AG04449 (cell line): Measurements from ENCODE around the gene PSMB8.
"Not testable (repeated sequence)": the region's sequence is repeated elsewhere in the genome, so short reads cannot be mapped to it uniquely, and the experiment has no call there.

Experiments
- CTCF ChIA-PET: fragments of 350-600 bp; formaldehyde crosslinking; extraction: SDS; loops from one replicate; lab custom pipeline; 2021; ENCODE audit warnings: antibody characterized with exemption; lab: Yijun Ruan, JAX
- POLR2A ChIA-PET: fragments of 400-600, 350-600 bp; formaldehyde crosslinking; extraction: SDS; loops from one replicate; lab custom pipeline; 2020; ENCODE audit warnings: antibody characterized with exemption, inconsistent platforms; lab: Yijun Ruan, JAX
- DNase-seq: peaks from one replicate; pipeline ENCODE4 v3.0.0-alpha.2; 2010; ENCODE audit warnings: low read depth, low spot score
- H3K4me3 ChIP-seq: 2 replicates; pipeline ENCODE4 v1.5.1; 2011; ENCODE audit warnings: low read depth, mild to moderate bottlenecking, control low read depth, low read length
- TF ChIP-seq, protein P1 (sequence below): IDR thresholded peaks from one replicate; pipeline ENCODE4 v1.5.1; 2011; ENCODE audit warnings: mild to moderate bottlenecking, moderate library complexity, low read length, control low read depth, inconsistent platforms; ENCODE audit not compliant: insufficient read depth; ENCODE audit errors: missing control alignments

Gene PSMB8

DNA sequence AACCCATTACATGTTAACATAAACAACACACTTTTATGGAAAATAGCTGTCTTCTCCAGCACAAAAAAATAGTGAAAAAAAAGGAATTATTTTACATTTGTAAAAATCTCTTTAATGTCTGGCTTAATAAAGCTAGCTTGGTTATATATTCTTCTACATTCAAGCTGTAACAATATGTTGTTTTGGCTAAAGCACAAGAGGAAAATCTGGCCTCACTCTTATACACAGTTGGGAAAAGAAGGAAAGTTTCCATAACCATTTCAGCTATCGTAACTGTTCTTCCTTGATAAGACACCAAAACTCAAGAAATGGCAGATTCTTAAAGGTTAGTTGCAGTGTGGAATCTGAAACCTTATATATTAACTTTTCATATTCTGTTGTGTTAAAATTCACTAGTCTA, 34.7 kb downstream of the PSMB8 start:
- CTCF ChIA-PET = interaction anchor here (1.5 to 3.4 kb wide), 4 partner anchors 12 to 59 kb away, joined by 6 to 16 read pairs (median 8); partner anchors contain the start of gene TAP2
- DNase-seq = no peak
- TF ChIP-seq, protein P1, sequence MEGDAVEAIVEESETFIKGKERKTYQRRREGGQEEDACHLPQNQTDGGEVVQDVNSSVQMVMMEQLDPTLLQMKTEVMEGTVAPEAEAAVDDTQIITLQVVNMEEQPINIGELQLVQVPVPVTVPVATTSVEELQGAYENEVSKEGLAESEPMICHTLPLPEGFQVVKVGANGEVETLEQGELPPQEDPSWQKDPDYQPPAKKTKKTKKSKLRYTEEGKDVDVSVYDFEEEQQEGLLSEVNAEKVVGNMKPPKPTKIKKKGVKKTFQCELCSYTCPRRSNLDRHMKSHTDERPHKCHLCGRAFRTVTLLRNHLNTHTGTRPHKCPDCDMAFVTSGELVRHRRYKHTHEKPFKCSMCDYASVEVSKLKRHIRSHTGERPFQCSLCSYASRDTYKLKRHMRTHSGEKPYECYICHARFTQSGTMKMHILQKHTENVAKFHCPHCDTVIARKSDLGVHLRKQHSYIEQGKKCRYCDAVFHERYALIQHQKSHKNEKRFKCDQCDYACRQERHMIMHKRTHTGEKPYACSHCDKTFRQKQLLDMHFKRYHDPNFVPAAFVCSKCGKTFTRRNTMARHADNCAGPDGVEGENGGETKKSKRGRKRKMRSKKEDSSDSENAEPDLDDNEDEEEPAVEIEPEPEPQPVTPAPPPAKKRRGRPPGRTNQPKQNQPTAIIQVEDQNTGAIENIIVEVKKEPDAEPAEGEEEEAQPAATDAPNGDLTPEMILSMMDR = no peak
- H3K4me3 ChIP-seq = no peak overlapping the region
- POLR2A ChIA-PET = no interaction called here

DNA sequence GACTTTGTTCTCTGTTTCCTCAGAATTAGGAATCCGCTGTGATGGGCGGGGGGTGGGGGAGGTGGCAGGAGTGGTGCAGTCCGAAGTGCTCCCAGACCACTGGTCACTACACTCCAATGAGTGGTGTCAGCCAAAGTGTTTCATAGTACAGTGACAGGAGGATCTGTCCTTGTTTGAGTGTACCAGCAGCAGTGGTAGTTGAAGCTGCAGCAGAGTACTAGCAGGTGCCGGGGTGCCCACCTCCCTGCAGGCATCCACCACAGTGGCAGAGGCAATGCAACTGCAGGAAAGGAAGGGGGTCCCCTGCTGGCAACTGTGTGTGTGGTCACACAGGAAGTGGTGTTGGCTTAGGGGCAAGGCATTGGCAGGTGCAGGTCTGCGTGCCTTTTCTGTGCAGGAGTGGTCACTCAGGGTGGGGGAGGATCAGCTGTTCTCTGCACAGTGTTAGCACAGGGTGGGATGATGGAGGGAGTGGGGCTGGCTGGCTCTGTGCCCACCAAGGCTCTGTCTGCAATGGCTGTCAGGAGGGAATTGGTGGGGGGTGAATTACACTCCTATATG, 36.7 kb downstream of the PSMB8 start:
- POLR2A ChIA-PET = no interaction called here
- TF ChIP-seq, protein P1 = no peak
- no peak overlapping the region for H3K4me3 ChIP-seq
- CTCF ChIA-PET = interaction anchor here (1.0 to 3.4 kb wide), 3 partner anchors 10 to 394 kb away, joined by 3 to 16 read pairs (median 11); no protein-coding TSS in a partner anchor
- DNase-seq = no peak

DNA sequence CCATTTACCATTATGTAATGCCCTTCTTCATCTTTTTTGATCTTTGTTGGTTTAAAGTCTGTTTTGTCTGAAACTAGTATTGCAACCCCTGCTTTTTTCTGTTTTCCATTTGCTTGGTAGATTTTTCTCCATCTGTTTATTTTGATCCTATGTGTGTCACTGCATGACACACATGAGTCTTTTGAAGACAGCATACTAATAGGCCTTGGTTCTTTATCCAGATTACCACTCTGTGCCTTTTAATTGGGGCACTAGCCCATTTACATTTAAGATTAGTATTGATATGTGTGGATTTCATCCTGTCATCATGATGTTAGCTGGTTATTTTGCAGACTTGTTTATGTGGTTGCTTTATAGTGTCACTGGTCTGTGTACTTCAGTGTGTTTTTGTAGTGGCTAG, 38.4 kb downstream of the PSMB8 start:
- CTCF ChIA-PET = interaction anchor here (0.8 to 1.9 kb wide), 2 partner anchors 10 to 392 kb away, joined by 3 to 7 read pairs; no protein-coding TSS in a partner anchor
- POLR2A ChIA-PET, DNase-seq, H3K4me3 ChIP-seq: not testable (repeated sequence)

- no peak overlapping the region for H3K4me3 ChIP-seq
- no peak for DNase-seq
- TF ChIP-seq, protein P1 = no peak
- ChIA-PET CTCF (interaction anchor here (1.2 to 1.3 kb wide), 2 partner anchors 10 to 389 kb away, joined by 3 to 4 read pairs; no protein-coding TSS in a partner anchor), POLR2A (no interaction called here)
Observed at GRCh38 chr6:32803416-32803815, 40.4 kb downstream of the PSMB8 start.

DNA sequence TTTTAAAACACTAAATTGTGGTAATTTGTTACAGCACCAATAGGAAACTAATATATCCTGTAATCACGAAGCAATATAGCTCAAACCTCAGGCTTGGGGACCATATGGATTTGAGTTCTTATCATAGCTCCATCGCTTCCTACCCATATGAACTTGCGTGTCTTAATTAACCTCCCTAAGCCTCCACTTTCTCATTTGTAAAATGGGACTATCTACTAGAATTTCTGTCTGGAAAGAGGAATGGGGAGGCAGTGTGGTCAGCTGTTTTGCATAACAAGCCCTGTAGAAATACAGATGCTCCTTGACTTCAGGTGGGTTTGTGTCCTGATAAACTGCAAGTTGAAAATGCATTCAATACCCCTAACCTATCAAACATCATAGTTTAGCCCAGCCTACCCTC, 44.1 kb downstream of the PSMB8 start:
- DNase-seq = no peak
- TF ChIP-seq, protein P1 = no peak
- ChIA-PET CTCF (interaction anchor here (0.6 to 6.1 kb wide), 10 partner anchors 11 to 554 kb away, joined by 3 to 69 read pairs (median 4); partner anchors contain the start of gene TAP2), POLR2A (no interaction called here)
- H3K4me3 ChIP-seq = no peak overlapping the region

- DNase-seq = no peak
- TF ChIP-seq, protein P1 = no peak
- ChIA-PET POLR2A (no interaction called here), CTCF (interaction anchor here (0.6 to 6.1 kb wide), 10 partner anchors 10 to 554 kb away, joined by 3 to 69 read pairs (median 4); partner anchors contain the start of gene TAP2)
- H3K4me3 ChIP-seq = no peak overlapping the region
Observed at GRCh38 chr6:32799168-32799567, 44.7 kb downstream of the PSMB8 start.
